Jurkat, Clone E6-1 (cell line): Measurements from ENCODE around the gene SAPCD2.
A peak's percentile ranks its signal among the peaks of the same experiment; 100 is the strongest.

Experiments used
- DNase-seq: peaks from one replicate; pipeline ENCODE4 v3.0.0-alpha.2; 2011; ENCODE audit warnings: low read depth, low spot score
- H3K4me3 ChIP-seq: 2 replicates; pipeline ENCODE4 v1.5.1; 2011; ENCODE audit warnings: mild to moderate bottlenecking, low read length, control low read depth, moderate library complexity

Gene SAPCD2

DNA sequence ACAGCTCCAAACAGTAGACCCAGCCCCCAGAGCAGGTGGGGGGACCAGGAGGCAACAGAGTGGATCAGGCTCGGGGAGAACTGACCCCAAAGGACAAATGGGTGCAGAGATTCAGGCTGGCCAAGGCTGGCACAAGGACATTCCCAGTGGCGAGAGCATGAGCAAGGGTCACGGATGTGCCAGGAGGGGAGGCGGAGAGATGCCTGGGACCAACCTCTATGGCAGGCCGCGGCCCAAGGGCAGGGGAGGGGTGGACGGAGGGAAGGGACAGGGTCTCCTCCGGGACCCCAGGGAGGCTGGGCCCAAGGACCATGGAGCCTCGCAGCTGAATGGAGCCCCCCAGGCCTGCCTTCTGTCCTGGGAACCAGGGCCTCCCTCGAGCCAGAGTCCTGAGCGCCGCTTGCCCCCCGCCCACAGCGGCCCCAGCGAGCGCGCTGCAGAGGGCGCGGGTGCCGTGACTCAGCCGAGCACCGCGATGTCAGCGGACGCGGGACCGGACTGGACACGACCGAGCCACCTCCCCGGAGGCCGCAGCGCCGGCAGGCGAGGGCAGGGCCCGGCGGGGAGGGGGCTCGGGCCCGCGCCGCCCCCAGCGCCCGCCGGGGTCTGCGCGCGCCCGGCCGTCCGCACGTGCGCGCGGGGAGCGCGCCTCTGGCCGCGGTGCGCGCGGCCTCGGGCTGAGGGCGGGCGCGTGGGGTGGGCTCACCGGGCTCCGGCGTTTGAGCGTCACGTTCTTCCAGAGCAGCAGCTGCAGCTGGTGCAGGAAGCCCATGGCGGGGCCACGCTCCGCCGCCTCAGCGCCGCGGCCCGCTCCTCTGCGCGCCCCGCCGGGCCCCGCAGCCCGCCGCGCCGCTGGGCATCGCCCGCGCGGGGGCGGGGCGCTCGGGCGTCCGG is 42.7 kb downstream of the SAPCD2 start, which contains the start of gene ABCA2:
Gene ABCA2 (minus strand): TSS at position 869 of the 894 bp plus-strand sequence. CDS start 97 bp downstream, at position 772.
- DNase-seq: no peak
- H3K4me3 ChIP-seq: peak within 1 kb of the TSS; percentile 49

DNA sequence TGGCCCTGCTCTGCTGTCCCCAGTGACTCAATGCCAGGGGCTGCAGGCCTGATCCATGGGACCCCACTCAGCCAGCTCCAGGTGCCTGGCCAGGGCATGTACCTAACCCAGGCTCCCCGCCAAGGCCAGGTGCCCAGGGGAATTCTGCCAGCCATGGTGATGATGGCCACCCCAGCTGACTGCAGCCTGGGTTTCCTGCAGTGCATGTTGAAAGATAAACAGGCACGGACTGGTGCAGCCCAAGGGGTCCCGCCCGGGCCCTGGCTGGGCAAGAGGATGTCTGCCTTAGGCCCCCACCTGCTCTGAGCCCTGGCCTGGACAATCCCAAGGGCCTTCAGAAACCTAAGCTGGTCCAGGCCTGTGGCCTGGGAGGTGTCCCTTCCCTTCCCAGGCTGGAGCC is 43.5 kb downstream of the SAPCD2 start:
- no peak overlapping the region for H3K4me3 ChIP-seq
- DNase-seq: no peak

DNA sequence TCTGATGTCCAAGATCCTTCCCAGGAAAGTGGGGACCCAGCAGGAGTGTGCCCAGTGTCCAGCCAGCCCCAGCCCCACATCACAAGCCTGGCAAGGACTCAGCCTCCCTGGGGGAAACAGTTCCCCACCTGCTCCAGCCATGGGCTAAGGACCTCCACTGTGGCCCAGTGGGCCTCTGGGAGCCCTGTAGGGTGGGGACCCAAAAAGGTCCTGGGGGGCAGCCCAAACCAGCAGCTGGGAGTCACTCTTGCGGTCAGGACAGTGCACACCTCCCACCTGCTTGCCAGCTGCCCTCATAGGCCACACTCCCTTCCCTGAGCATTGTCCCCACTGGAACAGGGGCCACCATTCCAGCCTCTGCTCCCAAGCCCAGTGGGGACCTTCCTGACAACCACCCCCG is 44.0 kb downstream of the SAPCD2 start:
- no peak for DNase-seq
- no peak overlapping the region for H3K4me3 ChIP-seq

- H3K4me3 ChIP-seq: no peak overlapping the region
- DNase-seq: no peak
Measured at GRCh38 chr9:137025517-137025966, 44.8 kb downstream of the SAPCD2 start.

DNA sequence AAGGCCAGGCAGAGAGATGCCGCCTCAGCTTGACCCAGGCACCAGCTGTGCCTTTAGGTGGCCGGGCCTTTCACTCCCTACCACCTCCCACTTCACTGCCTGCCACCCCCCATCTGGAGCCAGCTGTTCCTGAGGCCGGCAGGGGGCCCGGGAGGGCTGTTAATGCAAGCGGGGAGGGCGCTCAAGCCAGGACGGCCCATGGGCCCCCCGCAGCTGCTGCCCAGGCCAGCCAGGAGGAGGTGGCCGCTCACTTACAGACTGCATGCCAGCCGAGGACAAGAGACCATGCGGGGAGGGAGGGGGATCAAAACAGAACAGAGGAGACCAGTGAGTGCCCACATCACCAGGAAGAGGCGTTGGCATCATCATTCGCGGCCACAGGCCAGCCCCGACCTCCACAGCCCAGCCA is 46.8 kb downstream of the SAPCD2 start:
- no peak for DNase-seq
- no peak overlapping the region for H3K4me3 ChIP-seq

GRCh38 chr9:137023157-137023556 is 47.2 kb downstream of the SAPCD2 start:
- no peak for DNase-seq
- H3K4me3 ChIP-seq: no peak overlapping the region

DNA sequence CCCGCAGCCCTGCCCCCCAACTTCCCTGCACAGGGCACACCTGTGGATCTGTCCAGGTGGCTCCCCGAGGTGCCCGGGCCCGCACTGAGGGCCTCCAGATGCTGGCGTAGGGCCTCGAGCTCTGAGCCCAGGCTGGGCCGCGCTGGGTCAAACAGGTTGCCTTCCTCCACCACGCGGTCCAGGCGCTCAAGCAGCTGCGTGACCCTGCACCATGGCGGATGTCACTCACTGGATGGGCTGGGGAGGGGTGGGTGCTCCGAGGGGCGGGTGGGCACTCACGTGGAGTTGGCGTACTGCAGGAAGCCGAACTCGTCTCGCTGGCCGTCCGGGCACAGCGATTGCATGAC is 47.7 kb downstream of the SAPCD2 start:
- no peak overlapping the region for H3K4me3 ChIP-seq
- no peak for DNase-seq

DNA sequence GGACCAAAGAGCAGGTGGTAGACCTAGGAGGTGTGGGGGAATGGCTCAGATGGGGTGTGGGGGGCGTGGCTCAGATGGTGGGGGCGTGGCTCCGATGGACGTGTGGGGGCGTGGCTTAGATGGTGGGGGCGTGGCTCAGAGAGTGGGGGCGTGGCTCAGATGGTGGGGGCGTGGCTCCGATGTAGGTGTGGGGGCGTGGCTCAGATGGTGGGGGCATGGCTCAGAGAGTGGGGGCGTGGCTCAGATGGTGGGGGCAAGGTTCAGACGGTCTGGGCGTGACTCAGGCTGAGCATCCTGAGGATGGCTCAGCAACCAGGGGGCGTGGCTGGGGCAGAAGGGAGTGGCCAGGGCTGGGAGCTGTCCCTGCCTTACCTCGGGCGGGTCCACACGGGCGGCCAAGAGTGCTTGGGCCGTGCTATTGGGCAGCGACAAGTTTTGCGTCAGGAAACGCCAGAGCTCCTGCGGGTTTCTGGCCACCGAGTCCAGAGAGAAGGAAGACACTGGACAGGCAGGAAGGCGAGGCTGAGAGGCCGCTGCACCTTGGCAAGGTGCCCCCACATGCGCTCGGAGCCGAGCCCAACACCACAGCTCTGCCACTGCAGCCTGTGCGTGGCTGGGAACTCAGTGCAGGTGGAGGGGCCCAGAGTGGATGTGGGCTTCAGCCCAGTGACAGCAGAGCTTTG is 48.2 kb downstream of the SAPCD2 start:
- DNase-seq: peak; percentile 66
- no peak overlapping the region for H3K4me3 ChIP-seq

- no peak overlapping the region for H3K4me3 ChIP-seq
Measured at GRCh38 chr9:137021568-137021978, 48.8 kb downstream of the SAPCD2 start.

DNA sequence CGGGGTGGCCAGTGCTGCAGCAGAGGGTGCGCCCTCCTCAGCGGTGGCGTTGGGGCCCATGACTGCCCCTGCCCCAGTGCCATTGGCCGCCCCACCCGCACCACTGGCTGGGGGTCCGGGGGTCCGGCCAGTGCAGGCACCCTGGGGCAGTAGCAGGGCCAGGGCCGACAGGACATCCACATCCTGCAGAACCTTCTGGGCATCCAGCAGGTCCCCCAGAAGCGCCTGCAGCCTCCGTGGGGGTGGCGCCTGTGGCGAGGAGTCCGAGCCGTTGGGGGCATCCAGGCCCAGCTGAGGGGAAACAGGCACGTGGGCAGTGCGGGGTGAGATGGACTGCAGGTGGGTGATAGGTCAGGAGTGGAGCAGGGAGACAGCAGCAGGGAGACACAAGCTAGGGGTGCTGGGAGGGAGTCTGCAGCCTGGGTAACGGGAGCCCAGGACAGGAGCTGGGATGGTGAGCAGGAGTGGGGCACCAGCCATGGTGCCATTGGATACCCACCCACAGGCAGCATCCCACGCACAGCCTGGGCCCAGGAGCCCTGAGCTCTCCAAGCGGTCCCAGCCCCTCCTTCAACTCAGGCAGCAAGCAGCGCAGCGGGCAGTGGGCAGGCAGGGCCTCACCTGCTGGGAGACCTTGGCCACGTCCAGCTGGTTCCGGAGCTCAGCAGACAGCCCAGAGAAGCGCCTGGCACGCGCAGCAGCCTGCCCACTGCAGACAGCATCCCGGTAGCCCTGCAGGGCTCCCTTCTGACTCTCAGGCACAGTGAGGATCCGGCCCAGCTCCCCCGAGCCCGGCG is 49.4 kb downstream of the SAPCD2 start:
- no peak overlapping the region for H3K4me3 ChIP-seq
- no peak for DNase-seq

More at GRCh38 chr9:137021568-137021978, 48.8 kb downstream of the SAPCD2 start:
- DNase-seq: no peak

DNA sequence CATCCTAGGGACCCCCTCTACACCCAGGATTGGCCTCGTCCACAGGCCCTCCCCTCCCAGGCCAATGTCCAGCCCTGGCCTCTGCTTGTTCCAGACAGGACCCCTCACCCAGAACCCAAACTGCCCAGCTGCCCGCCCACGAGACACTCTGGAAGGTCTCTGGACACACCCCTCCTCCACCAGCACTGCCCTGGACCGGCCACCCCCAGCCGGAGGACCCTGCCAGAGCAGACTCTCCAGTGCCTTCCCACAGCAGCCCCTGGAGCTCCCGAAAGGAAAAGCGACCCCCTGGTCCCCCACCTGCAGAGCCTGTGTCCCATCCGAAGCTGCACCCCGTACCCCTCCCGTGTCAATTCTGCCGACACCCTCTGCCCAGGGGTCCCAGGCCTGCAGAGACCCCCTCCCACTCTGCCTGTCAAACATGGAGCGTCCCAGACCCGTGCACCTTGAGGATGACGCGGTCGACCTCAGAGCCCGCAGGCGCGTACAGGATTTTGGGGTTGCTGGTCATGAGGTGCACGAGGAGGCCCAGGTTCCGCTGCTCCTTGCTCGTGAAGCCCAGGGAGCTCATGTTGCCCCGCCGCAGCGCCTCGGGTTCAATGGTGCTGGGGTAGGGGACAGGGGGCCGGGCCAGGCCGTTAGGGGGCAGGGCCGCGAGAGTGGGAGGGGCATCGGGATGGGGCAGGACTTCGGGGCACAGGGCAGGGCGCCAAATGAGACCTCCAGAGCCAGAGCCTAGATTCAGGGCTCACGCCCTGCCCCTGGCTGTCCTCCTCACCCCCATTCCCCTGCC is 50.3 kb downstream of the SAPCD2 start:
- no peak overlapping the region for H3K4me3 ChIP-seq
- DNase-seq: no peak

DNA sequence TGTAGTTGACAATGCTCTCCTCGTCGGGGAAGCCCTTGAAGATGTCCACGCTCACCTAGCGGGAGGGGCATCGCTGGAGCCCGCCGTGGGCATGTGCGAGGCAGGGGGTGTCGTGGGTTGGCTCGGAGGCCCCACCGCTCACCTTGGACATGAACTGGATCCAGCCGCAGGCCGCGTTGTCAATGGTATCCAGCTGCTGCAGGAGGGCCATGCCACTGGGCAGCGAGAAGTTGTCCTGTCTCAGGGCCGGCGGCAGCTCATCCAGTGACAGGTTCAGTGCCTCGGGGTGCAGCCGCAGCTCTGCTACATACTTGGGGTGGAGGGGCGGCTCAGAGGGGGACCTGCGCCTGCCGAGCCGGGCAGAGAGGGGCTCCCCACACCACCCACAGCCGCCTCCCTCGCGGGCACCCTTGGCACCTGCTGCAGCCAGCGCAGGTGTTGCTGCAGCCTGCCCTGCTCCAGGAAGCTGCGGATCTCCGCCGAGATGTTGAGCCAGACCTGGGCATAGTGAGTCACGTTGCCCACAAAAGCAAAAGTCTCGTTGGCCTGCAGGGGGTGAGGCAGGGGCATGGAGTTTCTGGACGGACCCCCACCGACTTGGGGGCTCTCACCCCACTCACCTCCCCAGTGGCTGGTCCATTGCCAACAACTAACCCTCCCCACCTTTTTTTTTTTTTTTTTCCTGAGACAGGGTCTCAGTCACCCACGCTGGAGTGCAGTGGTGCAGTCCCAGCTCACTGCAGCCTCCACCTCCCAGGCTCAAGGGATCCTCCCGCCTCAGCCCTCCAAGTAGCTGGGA is 51.4 kb downstream of the SAPCD2 start:
- no peak overlapping the region for H3K4me3 ChIP-seq
- DNase-seq: no peak

- no peak overlapping the region for H3K4me3 ChIP-seq
- no peak for DNase-seq
Measured at GRCh38 chr9:137017791-137018497, 52.4 kb downstream of the SAPCD2 start.

DNA sequence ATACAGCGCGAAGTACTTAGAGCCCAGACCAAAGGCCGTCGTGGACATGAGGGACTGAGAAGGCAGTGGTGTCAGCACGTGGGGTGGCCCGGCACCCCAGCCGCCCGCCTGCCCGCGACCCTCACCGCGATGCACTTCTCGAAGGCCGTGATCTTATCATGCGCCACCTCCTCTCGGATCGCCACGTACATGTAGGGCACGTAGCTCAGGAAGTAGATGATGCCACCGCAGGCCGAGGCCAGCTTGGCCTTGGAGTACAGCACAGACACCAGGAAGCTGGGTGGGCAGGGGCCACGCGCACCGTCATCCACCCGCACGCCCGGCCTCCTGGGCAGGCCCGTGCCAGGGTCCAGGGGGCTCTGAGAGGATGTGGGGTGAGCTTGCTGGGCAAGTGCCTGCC is 53.3 kb downstream of the SAPCD2 start:
- no peak for DNase-seq

DNA sequence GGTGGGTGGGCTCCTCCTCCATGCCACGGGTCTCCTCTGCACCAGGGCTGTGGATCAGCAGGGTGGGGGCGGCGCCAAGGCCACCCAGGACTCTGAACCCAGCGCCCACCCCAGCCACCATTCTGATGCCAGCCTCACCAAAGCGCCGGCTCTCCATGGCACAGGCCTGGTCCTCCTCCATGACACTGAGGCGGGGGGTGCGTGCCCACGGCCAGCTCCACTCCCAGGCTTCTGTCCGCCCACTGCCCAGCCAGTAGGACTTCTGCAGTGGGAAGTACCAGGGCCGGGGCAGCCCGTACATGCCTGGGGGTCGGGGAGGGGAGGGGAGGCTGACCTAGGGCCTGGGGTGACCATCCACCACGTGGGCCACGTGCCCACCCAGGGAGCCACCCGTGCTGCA is 53.9 kb downstream of the SAPCD2 start:
- DNase-seq: no peak
- H3K4me3 ChIP-seq: no peak overlapping the region

More for the DNA sequence above, 53.3 kb downstream of the SAPCD2 start:
- no peak overlapping the region for H3K4me3 ChIP-seq

GRCh38 chr9:137015976-137016375 is 54.4 kb downstream of the SAPCD2 start:
- no peak overlapping the region for H3K4me3 ChIP-seq
- DNase-seq: no peak

GRCh38 chr9:137015540-137015930 is 54.8 kb downstream of the SAPCD2 start:
- no peak overlapping the region for H3K4me3 ChIP-seq
- DNase-seq: no peak
